ENCODE results near the gene MYOF.
A peak's percentile ranks its signal among the peaks of the same experiment; 100 is the strongest.
"Not testable (repeated sequence)": the region's sequence is repeated elsewhere in the genome, so short reads cannot be mapped to it uniquely, and the experiment has no call there.

Gene MYOF

DNA sequence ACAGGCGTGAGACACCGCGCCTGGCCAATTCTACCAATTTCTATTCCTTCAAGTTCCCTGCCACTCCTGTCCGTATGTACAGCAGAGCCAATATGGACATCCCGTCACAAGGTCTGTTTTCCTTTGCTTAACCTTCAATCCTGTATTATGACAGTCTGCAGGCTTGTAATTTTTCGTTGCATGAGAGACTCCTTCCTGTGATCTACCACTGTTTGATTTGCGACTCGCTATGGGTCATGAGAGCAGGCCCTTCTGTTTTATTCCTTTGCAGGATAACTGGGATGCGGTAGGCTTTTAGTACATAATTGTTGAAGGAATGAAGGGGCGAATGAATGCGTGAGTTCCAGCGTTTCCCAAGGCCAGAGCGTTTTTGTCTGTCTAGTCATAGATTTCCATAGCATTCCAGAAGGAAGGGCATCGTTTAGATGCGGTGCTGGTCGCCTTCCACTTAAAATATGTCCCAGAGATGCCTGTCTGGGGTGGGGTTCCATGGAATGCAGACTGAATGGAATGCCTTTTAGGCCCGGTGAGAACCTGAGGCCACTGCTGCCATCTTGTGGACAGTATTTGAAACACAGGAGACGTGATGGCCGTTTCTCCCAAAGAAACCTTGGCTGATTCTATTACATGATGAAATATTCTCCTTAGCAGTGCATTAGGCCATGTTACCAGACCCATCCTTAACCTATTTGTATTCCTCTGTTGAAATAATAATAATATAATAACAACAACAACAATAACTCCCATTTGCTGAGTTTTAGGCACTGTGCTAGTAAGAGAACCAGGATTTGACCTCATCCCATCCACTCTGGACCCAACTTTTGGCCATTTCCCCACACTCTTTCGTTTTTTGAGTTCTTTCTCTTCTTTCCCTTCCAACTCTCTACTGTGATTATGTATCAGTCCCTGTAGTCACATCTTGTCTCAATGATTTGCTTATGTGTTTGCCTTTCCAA, 193.2 kb downstream of the MYOF start:
- DNase-seq = peak; percentile 3 to 48

GRCh38 chr10:93287775-93288174, 194.4 kb downstream of the MYOF start:
- no peak for DNase-seq

DNA sequence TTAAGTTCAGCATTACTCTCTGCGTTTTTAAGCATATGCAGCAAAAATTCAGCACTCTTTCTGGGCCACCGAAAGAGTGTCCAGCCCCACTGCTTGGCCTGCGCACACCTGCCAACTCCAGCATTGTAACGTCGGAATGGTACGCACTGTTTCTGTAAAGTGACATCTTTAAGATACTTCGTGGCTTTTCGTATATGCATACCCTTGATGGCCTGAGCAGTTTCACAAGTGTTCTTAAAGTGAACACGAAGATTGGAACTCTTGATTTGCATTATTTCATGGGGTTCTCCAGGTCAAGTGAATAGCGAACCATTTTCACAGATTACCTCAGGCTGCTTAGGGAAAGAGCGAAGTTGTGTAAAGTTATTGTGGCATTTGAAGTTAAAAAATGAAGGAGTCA, 197.9 kb downstream of the MYOF start:
- DNase-seq = not testable (repeated sequence)

DNA sequence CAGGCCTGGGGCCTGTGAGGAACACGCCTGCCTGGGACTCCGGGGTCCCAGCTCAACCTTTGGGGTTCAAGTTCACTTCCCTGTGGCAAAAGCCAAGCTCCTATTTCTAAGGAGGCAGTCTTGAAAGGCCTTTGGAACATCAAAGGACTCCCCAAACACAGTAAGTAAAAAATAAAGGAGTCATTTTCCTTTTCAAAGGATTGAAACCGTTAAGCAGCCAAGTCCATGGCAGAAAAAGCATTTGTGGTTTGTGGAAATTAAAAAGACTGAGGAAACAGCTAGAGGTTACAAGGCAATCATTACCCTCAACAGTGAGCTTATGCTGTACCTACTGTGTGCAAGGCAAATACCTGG, 200.8 kb downstream of the MYOF start:
- DNase-seq = no peak

DNA sequence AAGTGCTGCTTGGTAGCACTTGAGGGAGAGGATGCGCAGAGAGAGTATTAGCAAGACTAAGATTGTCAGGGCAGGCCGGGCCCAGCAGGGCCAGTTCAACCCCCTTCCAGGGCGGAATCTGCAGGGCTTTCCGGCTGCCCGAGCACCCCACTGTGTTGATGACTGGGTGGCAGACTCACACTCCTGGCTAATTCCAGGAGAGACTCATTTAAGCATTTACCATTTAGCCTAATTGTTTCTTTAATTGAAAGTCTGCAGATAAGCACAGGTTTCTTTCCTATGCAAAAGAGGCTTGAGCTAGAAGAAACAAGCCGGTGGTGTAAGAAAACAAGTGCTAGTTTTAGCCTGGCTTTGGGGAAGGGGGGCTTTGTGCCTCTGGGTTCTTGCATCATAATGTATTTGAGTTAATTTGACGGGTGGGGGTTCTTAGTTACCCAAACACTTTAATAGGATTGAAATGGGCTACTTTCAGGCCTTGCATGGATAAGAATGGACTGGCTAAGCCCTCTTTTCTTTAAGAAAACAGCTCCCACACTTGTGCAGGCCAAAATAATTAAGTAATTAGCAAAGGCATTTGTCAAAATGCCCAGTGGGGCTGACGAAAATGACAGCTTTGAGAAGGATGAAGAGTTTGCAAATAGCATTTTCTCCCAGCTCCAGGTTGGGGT, 201.3 kb downstream of the MYOF start:
- DNase-seq = no peak

DNA sequence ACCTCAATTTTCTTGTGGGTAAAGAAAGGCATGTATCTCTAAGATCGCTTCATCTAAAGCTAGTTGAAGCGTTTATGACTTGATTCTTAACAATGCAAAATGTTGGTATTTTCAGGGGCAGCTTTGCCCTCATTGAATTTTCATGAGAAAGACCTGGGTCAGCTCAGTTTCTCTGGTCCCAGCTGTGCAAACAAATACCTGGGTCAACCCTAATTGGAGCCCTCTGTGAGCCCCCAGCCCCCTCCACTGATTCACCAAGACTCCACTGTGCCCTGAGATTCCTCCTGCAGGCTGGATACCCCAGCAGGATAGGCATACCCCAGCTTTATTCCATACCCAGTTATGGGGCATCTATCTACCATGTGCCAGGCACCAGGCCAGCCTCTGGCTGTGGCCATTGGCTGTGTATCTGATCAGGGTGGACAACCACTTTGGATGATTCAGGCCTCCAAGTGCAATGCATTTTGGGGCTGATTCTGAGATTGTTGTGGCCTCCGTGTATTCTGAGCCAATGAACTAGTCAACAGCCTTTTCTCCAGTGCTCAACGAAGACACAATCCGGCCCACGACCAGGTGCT, 201.9 kb downstream of the MYOF start:
- no peak for DNase-seq

GRCh38 chr10:93277360-93277759, 204.8 kb downstream of the MYOF start:
- no peak for DNase-seq

GRCh38 chr10:93274419-93274818, 207.7 kb downstream of the MYOF start:
- no peak for DNase-seq

DNA sequence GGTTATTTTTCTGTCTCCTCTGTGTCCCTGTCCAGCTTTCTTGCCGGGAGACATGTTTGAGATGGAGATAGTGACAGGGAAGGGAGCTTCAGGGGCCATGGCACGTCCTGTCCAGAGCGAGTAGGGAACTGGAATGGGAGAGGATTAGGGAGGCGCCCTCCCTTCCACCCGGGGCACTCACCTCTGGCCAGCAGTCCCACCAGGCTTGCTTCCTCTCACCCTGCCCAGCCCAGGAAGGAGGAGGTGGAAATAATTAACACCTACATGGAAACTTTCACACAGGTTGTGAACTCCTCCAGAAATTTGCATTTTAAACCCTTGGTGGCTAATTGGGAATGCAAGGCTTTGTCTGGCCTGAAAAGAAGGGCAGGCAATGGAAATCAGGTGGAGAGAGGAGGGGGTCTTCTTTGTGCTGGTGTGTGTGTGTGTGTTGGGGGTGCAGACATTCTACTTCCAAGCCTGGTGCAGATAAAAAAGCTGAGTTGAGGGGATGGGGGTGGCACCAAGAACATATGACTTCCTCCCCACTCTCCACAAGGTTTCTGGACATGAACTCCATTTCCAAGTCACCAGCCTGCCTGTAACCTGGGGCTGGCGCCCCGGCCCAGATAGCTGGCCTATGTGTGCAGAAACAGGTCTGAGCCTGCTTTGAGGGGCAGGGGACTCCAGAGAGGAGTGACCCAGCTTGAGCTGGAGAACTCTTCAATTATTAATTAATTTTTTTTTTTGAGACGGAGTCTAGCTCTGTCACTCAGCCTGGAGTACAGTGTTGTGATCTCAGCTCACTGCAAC, 209.1 kb downstream of the MYOF start:
- no peak for DNase-seq

- no peak for DNase-seq
Observed at GRCh38 chr10:93271347-93271746, 210.8 kb downstream of the MYOF start.

GRCh38 chr10:93269281-93269680, 212.9 kb downstream of the MYOF start:
- no peak for DNase-seq

- DNase-seq = no peak
Observed at GRCh38 chr10:93268021-93268420, 214.1 kb downstream of the MYOF start.

GRCh38 chr10:93267521-93267920, 214.6 kb downstream of the MYOF start:
- DNase-seq = no peak

GRCh38 chr10:93266858-93267257, 215.3 kb downstream of the MYOF start:
- DNase-seq = no peak

DNA sequence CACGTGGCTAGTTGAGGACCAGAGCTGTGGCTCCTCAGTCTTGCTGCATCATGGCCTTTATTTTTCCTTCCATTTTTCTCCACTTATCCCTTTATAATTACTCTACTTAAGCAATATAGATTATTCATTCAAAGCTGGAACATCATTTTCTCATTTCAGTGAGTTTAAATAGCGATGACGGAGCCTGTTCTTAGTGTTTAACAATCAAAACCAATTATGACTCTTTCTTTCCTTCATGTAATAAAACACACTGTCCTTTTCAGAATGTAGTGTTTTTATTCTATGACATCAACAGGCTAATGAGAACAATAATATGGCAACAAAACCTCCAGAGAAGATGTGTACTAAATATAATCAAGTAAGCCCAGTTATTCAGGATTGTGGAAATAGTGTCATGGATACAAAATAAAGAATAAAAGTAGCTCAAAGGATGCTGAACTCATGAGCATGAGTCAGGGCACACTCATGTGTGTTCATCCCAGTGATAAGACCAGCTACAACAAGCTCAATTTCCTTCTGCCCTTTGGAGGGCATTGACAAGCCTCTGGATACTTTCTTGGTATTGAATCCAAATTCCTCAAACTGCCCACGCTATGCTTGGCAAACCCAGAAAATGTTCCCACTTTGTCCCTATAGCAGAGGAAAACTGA, 220.0 kb downstream of the MYOF start:
- DNase-seq = no peak

DNA sequence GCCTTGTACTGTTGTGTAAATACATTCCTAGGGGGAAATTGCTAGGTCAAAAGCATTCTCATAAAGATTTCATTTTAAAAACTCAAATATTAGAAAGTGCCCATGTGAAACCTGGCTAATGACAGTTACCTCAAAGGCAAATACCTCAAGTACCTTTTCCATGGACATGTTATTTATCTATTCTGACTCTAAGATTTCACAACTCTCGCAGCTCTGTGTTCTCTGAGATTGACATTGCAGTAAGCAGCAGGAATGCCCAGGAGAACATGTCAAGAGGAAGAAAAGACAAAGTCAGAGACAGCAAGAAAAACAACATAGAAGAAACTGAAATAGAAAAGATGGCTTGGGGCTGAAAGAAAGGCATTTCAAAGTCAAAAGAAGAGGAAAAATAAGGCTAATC, 221.0 kb downstream of the MYOF start:
- DNase-seq = no peak

DNA sequence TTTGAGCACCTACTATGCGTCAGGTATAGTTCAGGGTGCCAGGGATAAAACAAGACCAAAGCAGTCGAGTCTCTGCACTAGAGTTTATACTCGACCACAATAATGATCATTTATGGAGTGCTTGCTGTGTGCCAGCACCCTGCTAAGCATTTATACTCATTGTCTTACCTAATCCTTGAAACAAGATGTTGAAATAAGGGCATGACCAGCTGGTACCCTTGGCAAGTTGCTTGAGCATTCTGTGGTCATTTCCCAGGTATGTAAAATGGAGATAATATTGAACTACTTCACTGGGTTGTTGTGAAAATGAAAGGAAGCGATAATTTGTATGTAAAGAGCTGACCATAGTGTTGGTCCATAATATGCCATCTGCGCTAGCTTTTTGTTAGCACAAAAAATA, 223.0 kb downstream of the MYOF start:
- DNase-seq = no peak

All from NCI-H1930 (cell line).